BLaER1 treated with 17β-estradiol and CSF1 and Interleukin-3, amounts not matched to agents 10 nM and 100 nM (cell line): ENCODE measurements around the gene IL17REL.

Experiments used
- H3K27ac ChIP-seq, 11 experiments: shearing (Covaris generic); formaldehyde crosslinking; 2 replicates each; pipeline ENCODE4 v1.8.1; 2022
- H3K27me3 ChIP-seq, 11 experiments: shearing (Covaris generic); formaldehyde crosslinking; 2 replicates each; pipeline ENCODE4 v1.8.1; 2022
- H3K36me3 ChIP-seq, 11 experiments: shearing (Covaris generic); formaldehyde crosslinking; 2 replicates each; pipeline ENCODE4 v1.8.1; 2022
- H3K4me1 ChIP-seq, 10 experiments: shearing (Covaris generic); formaldehyde crosslinking; 2 replicates each; pipeline ENCODE4 v1.8.1; 2022
- H3K4me2 ChIP-seq, 11 experiments: shearing (Covaris generic); formaldehyde crosslinking; 2 replicates each; pipeline ENCODE4 v1.8.1; 2022
- H3K4me3 ChIP-seq, 10 experiments: shearing (Covaris generic); formaldehyde crosslinking; 2 replicates each; pipeline ENCODE4 v1.8.1; 2022
- H3K9ac ChIP-seq, 11 experiments: shearing (Covaris generic); formaldehyde crosslinking; 2 replicates each; pipeline ENCODE4 v1.8.1; 2022
- H3K9me3 ChIP-seq, 11 experiments: shearing (Covaris generic); formaldehyde crosslinking; replicated peaks in 1 of 11; 2 replicates each; pipeline ENCODE4 v1.8.1; 2022
- H4K20me1 ChIP-seq, 11 experiments: shearing (Covaris generic); formaldehyde crosslinking; 2 replicates each; pipeline ENCODE4 v1.8.1; 2022
- Cebpa-rat ChIP-seq, 11 experiments: shearing (Covaris generic); IDR thresholded peaks; 2 replicates each; pipeline ENCODE4 v1.8.1; 2022

IL17REL gene

DNA sequence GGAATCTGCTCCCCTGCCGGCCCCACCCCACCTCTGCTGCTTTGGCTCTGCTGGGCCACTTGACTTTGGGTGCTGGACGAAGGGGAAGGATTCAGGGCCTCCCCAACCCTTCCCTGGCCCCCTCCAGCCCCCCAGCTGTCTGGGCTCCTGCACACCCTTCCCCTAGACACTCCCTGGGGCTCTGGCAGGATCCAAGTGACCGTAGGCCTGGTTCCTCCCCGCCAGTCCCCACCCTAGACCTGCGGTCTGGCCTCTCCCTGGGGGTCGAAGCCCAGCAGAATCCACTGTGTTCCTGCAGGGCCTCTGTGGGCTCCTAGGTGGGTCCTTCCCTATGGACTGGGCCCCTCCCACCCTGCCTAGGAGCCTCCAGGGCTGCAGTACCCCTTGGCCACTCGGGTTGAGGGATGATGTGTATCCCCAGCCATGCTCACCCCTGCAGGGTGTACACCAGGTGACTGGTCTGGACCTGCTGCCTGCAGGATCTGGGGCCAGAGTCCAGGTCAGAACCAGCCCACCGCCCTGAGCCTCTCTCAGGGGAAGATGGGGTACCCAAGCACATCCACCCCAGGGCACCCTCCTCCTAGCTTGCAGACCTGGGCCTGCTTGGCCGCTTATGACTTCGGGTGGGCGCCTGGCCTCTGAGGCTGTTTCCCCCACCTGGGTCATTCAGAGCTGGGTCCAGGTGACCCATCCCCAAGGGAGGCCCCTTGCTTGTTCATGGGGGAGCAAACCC is 46.4 kb downstream of the IL17REL start:
- TF ChIP-seq Cebpa-rat (IDR thresholded peaks at IDR 0.05), result no peak
- H3K4me2 ChIP-seq, result peak overlapping the region; percentile 96 to 100 (median 98)
- peak overlapping the region; percentile 54 to 86 (median 82); a peak in 21 of 22 replicates for H3K27ac ChIP-seq
- H3K9ac ChIP-seq, result peak overlapping the region; percentile 66 to 95 (median 75)
- H3K27me3 ChIP-seq, result peaks cover 0 to 12% (median 3%) of the 10 kb centered on the region in 11 experiments; a peak in 18 of 22 replicates
- H3K9me3 ChIP-seq, result no peaks in the 10 kb centered on the region
- peak overlapping the region in 5 of 10 experiments; percentile 8 to 98 (median 93); a peak in 7 of 20 replicates for H3K4me3 ChIP-seq
- H4K20me1 ChIP-seq, result peaks cover 45 to 93% (median 60%) of the 10 kb centered on the region in 11 experiments
- H3K4me1 ChIP-seq, result peaks cover 75 to 87% (median 78%) of the 10 kb centered on the region in 10 experiments
- peaks cover 14 to 41% (median 32%) of the 10 kb centered on the region in 11 experiments for H3K36me3 ChIP-seq

DNA sequence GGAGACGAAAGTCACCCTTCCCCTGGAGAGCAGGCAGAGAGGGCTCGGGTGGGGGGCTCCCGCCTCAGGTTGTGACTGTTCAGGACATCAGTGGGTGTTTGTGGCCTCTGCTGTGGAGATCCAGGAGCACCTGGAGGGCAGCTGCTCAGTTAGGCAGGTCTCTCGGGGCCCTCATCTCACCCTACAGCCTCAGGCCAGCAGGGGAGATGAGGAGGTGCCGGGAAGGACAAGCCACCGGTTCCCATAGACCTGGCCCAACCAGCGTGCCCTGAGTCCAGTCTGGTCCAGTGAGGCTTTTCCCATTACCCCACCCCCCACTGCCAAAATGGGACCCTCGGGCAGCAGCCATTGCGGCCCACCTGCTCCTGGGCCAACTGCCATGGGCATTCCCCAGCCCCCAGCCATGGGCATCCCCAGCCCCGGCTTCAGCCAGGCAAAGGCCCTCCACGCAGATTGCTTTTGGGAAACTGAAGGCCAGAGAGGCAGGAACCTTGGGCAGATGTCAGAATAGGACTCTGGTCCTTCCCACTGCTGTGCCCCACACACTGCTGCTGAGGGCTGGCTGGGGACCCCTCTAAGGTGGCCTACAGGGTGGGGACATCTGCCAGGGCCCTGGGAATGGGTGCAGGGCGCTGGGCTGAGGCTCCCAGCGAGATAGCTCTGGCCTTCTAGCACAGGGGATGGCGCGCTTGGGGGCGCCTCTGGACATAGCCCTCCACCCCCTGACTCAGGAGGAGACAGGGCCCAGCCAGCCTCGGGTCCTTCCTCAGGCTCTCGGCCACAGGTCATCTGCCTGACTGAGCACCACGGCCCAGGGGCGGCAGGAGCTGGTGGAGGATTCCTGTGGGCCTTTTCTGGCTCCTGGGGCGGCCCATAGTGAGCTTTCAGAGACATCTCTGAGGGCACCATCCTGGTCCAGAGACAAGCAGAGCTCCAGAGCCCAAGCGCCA is 47.2 kb downstream of the IL17REL start:
- Histone ChIP-seq H4K20me1 (peaks cover 47 to 97% (median 66%) of the 10 kb centered on the region in 11 experiments), H3K27ac (peak overlapping the region in 10 of 11 experiments; percentile 18 to 86 (median 82); a peak in 13 of 22 replicates), H3K27me3 (peaks cover 0 to 5% (median 0%) of the 10 kb centered on the region in 11 experiments; a peak in 2 of 22 replicates), H3K9ac (peak overlapping the region; percentile 57 to 95 (median 75); a peak in 18 of 22 replicates), H3K4me3 (peak overlapping the region in 4 of 10 experiments; percentile 47 to 98 (median 95); a peak in 7 of 20 replicates), H3K4me2 (peak overlapping the region; percentile 96 to 100 (median 98)), H3K9me3 (no peaks in the 10 kb centered on the region), H3K36me3 (peaks cover 14 to 41% (median 32%) of the 10 kb centered on the region in 11 experiments), H3K4me1 (peaks cover 66 to 79% (median 70%) of the 10 kb centered on the region in 10 experiments)
- no peak for TF ChIP-seq Cebpa-rat (IDR thresholded peaks at IDR 0.05)

DNA sequence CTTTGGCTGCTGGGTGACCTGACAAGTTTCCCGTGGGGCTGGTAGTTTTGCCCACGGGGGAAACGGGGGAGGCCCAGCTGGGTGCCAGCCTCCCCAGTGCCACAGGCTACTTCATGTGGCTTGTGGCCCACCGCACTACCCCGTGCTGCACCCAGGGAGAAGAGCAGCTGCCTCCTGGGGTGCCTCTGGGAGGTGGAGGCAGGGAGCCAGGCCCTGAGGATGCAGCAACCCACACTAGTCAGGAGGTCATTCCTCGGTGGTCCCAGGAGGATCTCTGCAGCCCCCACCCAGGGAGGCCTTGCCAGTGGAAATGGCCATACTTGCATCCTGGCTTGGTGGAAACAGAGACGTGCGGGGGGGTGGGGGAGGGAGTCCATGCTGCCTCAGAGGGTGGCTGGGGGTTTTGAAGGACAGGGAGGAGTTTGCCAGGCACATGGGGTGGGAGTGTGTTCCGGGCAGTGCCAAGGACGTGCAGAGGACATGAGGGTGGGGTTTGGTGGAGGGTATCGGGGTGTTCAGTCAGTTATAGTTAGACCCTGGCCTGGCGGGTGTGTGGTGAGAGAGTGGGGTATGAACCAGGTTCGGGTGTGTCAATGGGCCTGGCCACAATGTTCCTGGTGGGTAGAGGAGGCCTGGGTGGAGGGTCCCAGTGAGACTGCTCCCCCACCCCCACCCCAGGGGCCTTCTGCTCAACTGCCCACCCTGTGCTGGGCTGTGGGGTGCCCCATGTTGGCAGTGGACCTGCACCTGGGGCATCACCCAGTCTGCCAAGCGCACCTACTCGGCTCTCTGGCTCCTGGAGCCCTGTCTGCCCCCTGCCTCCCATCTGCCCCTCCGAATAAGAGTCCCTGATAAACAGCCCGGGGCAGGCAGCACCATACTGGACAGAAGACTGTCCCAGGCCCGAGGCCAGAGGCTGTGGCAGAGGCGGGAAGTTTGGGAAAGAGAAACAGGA is 48.2 kb downstream of the IL17REL start:
- peaks cover 67 to 76% (median 72%) of the 10 kb centered on the region in 10 experiments for H3K4me1 ChIP-seq
- H3K36me3 ChIP-seq, result peaks cover 14 to 41% (median 32%) of the 10 kb centered on the region in 11 experiments
- no peaks in the 10 kb centered on the region for H3K27me3 ChIP-seq
- H3K27ac ChIP-seq, result peak overlapping the region in 7 of 11 experiments; percentile 30 to 97 (median 83); a peak in 7 of 22 replicates
- H3K4me3 ChIP-seq, result peak overlapping the region in 8 of 10 experiments; percentile 84 to 98 (median 92); a peak in 12 of 20 replicates
- H3K4me2 ChIP-seq, result peak overlapping the region; percentile 96 to 100 (median 98)
- no peaks in the 10 kb centered on the region for H3K9me3 ChIP-seq
- TF ChIP-seq Cebpa-rat (IDR thresholded peaks at IDR 0.05), result no peak
- peak overlapping the region; percentile 50 to 95 (median 90); a peak in 20 of 22 replicates for H3K9ac ChIP-seq
- H4K20me1 ChIP-seq, result peaks cover 47 to 88% (median 66%) of the 10 kb centered on the region in 11 experiments

DNA sequence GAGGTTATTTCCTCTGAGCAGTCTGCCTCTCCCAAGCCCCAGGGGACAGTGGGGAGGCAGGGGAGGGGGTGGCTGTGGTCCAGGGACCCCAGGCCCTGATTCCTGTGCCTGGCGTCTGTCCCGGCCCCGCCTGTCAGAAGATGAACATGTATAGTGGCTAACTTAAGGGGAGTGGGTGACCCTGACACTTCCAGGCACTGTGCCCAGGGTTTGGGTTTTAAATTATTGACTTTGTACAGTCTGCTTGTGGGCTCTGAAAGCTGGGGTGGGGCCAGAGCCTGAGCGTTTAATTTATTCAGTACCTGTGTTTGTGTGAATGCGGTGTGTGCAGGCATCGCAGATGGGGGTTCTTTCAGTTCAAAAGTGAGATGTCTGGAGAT is 48.9 kb downstream of the IL17REL start:
- TF ChIP-seq Cebpa-rat (IDR thresholded peaks at IDR 0.05), result no peak
- Histone ChIP-seq H3K9ac (peak overlapping the region; percentile 50 to 95 (median 90); a peak in 20 of 22 replicates), H3K27me3 (no peaks in the 10 kb centered on the region), H3K4me1 (peaks cover 72 to 82% (median 77%) of the 10 kb centered on the region in 10 experiments), H3K36me3 (peaks cover 14 to 41% (median 32%) of the 10 kb centered on the region in 11 experiments), H3K4me3 (peak overlapping the region; percentile 78 to 98 (median 90)), H4K20me1 (peaks cover 47 to 80% (median 64%) of the 10 kb centered on the region in 11 experiments), H3K9me3 (no peaks in the 10 kb centered on the region), H3K4me2 (peak overlapping the region; percentile 96 to 100 (median 98)), H3K27ac (peak overlapping the region in 8 of 11 experiments; percentile 30 to 97 (median 68); a peak in 9 of 22 replicates)

DNA sequence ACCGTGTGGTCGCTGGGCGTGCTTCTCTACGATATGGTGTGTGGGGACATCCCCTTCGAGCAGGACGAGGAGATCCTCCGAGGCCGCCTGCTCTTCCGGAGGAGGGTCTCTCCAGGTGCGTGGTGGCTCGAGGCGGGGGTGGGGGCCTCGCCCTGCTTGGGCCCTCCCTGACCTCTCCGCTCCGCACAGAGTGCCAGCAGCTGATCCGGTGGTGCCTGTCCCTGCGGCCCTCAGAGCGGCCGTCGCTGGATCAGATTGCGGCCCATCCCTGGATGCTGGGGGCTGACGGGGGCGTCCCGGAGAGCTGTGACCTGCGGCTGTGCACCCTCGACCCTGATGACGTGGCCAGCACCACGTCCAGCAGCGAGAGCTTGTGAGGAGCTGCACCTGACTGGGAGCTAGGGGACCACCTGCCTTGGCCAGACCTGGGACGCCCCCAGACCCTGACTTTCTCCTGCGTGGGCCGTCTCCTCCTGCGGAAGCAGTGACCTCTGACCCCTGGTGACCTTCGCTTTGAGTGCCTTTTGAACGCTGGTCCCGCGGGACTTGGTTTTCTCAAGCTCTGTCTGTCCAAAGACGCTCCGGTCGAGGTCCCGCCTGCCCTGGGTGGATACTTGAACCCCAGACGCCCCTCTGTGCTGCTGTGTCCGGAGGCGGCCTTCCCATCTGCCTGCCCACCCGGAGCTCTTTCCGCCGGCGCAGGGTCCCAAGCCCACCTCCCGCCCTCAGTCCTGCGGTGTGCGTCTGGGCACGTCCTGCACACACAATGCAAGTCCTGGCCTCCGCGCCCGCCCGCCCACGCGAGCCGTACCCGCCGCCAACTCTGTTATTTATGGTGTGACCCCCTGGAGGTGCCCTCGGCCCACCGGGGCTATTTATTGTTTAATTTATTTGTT is 49.6 kb downstream of the IL17REL start:
- peaks cover 14 to 41% (median 32%) of the 10 kb centered on the region in 11 experiments for H3K36me3 ChIP-seq
- TF ChIP-seq Cebpa-rat (IDR thresholded peaks at IDR 0.05), result no peak
- H3K27me3 ChIP-seq, result no peaks in the 10 kb centered on the region
- peak overlapping the region; percentile 50 to 95 (median 90); a peak in 21 of 22 replicates for H3K9ac ChIP-seq
- H3K4me1 ChIP-seq, result peaks cover 67 to 85% (median 77%) of the 10 kb centered on the region in 10 experiments
- peak overlapping the region; percentile 14 to 97 (median 62); a peak in 18 of 22 replicates for H3K27ac ChIP-seq
- H4K20me1 ChIP-seq, result peaks cover 47 to 74% (median 64%) of the 10 kb centered on the region in 11 experiments
- peak overlapping the region; percentile 78 to 98 (median 90) for H3K4me3 ChIP-seq
- H3K9me3 ChIP-seq, result no peaks in the 10 kb centered on the region
- peak overlapping the region; percentile 96 to 100 (median 98) for H3K4me2 ChIP-seq

DNA sequence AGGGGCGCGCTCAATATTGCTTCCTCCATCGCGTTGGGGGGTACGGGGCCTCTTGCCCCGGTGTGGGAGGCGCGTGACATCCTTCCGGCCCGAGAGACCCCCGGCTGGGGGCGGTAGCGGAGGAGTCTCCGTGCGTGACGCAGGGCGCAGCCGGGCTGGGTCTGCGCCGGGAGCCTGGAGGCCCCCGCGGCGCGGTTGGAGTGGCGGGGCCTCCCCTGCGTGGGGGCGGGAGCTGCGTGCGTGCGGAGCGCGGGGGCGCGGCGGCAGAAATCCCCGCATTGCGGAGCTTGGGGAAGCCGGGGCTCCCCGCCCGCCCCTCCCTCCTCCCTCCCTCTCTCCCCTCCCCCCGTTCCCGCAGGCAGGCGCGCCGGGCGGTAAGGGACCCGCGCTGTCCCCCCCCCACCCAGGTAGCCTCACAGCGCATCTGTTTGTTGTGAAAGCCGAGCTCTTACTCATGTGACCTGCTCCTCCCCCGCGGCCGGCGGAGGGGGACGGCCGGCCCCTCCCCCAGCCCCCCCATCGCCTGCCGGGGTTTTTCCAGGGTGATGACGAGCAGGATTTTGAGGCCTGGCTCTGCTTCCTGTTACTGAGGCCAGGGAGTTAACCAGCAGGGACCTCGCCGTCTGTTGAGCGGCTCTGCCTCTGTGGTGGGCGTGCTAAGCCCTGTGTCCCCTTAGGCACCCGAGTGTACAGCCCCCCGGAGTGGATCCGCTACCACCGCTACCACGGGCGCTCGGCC is 50.4 kb downstream of the IL17REL start:
- H3K9me3 ChIP-seq, result no peaks in the 10 kb centered on the region
- TF ChIP-seq Cebpa-rat (IDR thresholded peaks at IDR 0.05), result no peak
- H3K27ac ChIP-seq, result peak overlapping the region; percentile 88 to 98 (median 97)
- peaks cover 14 to 41% (median 32%) of the 10 kb centered on the region in 11 experiments for H3K36me3 ChIP-seq
- H4K20me1 ChIP-seq, result peaks cover 47 to 65% (median 62%) of the 10 kb centered on the region in 11 experiments
- peak overlapping the region; percentile 81 to 95 (median 94) for H3K9ac ChIP-seq
- H3K27me3 ChIP-seq, result no peaks in the 10 kb centered on the region
- H3K4me3 ChIP-seq, result peak overlapping the region; percentile 78 to 98 (median 90)
- H3K4me2 ChIP-seq, result peak overlapping the region; percentile 97 to 100 (median 98)
- H3K4me1 ChIP-seq, result peaks cover 59 to 79% (median 69%) of the 10 kb centered on the region in 10 experiments
